Measurements from ENCODE around the gene ANAPC2.

DNA sequence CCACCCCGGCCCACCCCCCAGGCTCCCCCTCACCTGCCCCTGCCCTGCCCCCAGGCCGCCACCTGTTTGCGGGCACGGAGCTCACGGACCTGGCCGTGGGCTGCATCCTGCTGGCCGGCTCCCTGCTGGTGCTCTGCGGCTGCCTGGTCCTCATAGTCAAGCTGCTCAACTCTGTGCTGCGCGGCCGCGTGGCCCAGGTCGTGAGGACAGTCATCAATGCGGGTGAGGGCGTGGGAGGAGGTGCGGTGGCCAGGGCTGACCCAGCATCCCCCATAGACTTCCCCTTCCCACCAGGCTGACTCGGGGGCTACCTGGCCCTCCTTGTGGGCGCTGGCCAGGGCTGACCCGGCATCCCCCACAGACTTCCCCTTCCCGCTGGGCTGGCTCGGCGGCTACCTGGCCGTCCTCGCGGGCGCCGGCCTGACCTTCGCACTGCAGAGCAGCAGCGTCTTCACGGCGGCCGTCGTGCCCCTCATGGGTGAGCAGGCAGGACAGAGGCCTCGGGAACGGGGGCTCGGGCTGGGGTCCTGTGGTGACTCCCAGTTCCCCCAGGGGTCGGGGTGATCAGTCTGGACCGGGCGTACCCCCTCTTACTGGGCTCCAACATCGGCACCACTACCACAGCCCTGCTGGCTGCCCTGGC lies 45.8 kb upstream of the ANAPC2 start:
- TF ChIP-seq, protein P1, sequence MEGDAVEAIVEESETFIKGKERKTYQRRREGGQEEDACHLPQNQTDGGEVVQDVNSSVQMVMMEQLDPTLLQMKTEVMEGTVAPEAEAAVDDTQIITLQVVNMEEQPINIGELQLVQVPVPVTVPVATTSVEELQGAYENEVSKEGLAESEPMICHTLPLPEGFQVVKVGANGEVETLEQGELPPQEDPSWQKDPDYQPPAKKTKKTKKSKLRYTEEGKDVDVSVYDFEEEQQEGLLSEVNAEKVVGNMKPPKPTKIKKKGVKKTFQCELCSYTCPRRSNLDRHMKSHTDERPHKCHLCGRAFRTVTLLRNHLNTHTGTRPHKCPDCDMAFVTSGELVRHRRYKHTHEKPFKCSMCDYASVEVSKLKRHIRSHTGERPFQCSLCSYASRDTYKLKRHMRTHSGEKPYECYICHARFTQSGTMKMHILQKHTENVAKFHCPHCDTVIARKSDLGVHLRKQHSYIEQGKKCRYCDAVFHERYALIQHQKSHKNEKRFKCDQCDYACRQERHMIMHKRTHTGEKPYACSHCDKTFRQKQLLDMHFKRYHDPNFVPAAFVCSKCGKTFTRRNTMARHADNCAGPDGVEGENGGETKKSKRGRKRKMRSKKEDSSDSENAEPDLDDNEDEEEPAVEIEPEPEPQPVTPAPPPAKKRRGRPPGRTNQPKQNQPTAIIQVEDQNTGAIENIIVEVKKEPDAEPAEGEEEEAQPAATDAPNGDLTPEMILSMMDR (conservative IDR thresholded peaks at IDR 0.05), result no peak
- TF ChIP-seq EZH2 (IDR thresholded peaks at IDR 0.05; ENCODE audit: low read depth), result no peak

All from PC-9 (cell line).